Inferior parietal cortex (tissue), 1 donor: Measurements from ENCODE around the gene LRMDA.

Source experiments
- DNase-seq: peaks from one replicate; pipeline ENCODE4 v3.0.0-alpha.2; 2016; ENCODE audit errors: extremely low spot score

The LRMDA gene

DNA sequence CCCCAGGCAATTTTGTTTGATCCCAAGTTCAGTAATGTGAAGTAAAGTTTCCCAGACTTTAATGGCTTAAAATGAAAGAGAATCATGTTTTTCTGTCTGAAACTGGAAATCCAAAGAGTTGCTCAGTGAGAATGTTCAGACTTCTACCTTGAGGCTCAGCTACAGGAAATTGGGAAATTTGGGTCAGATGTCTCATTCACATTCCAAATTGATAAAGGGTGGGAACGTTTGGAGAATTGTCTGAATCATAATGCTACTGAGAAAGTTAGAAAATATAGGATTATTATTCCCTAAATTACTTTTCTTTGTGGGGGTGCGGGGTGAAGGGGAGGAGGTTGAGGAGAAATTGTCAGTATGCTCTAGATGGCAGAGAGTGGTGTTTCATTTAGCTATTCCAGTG, 773.9 kb downstream of the LRMDA start:
- no peak for DNase-seq

DNA sequence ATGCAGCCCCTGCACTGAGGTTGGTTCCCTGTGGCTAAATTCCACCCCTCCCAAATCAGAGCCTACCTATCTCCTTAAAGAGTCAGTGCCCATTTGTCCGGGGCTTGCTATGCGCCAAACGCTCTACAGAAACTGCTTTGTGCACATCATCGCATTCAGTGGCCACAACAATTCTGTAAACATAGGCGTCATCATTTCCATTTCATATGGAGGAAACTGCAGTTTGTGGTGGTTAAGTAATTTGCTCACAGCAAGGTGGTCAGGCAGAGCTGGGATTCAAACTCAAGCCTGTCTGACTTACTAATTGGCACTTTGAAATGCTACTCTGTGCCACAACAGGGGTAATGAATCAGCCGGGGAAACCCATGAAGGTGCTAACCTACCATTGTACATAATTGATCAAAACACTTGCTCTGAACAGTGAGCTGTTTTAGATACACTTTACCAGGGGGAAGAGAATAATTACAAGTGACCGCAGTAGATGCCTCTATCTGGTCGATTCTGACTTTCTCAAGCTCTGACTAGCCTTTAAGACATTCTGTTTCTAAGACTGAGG, 775.5 kb downstream of the LRMDA start:
- DNase-seq: no peak

DNA sequence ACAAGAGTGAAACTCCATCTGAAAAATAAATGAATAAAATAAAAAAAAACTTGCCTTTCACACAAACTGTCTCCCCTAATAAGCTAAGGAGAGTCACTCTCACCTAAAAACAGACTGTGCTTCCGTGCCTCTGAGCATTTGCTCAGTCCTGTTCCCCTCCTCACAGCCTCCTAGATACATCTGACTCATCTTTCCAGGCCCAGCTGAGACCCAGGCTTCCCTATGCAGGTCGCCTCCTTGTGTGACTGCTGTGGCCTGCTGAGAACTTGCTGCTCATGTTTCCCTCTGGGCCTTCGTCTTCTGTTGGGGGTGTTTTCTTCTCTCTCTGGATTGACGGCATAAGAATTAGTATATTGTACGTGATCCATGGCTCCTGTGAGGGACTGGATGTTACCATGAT, 777.7 kb downstream of the LRMDA start:
- no peak for DNase-seq

DNA sequence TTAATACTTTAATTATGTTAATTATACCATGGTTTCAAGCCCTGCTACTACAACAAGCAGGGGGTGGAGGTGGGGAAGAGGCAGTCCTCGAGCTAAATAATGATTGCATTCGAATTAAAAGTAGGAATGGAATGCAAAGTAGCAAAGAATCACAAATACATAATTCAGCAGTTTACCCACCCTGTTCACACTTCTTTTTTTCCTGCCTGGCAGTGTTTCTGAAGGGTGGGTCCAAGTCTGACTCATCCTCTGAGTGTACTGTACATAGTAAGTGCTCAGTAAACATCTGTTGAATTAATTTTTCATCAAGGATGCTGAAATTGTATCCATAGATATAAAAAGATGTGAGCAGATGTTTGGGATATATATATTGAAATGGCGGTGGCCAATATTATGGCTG, 778.8 kb downstream of the LRMDA start:
- DNase-seq: no peak

DNA sequence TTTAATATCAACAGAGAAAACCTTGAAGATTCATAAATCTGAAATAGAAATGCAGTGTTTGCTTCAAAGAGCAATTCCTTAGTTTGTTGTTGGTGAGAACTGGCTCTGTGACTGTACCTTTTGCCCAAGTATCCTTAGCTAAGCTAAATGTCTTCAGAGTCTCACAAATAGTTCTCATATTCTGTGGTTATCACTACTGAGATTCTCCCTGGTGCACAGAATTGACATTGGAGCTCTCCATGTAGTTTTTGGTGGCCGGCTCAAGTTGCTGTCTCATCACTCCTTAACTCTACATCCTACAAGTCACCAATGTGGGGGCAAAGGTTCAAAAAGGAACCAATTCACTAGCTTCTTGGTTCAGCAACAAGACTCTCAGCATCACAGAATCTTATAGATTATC, 780.3 kb downstream of the LRMDA start:
- no peak for DNase-seq

DNA sequence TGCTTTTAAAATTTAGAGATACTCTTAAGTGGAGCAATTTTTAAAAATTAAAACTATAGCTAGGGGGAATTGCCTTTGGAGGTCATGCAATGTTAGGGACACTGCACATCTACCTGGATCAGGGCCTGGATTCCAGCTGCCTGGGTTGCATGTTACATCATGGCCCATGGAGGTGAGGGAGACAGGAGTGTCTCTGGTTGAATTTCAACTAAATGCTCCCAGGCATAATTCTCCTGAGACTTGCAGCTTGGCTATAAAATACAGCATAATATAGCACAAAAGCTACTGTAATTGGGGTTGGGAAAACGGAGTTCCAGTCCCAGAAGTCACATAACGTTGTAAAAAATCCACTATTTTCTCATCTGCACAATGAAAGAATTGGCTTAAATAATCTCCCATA, 782.5 kb downstream of the LRMDA start:
- no peak for DNase-seq

DNA sequence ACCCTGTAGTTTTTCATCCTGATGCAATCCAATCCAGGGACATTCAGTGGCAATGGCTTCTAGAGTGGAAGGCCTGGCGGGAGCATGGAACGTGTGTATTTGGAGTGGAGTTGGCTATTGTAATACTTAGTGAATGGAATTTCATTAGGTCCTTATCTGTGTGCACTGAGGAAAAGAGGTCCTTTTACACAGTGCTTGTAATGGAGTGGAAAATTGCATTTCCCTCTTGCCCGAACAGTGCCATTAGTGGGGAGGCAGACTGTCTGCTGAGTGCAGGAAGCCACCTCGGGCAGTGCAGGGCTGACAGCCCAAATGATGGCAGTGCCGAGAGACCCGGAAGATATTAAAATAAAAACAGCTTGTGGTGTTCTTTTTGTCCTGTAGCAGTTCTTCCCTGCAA, 786.6 kb downstream of the LRMDA start:
- no peak for DNase-seq

DNA sequence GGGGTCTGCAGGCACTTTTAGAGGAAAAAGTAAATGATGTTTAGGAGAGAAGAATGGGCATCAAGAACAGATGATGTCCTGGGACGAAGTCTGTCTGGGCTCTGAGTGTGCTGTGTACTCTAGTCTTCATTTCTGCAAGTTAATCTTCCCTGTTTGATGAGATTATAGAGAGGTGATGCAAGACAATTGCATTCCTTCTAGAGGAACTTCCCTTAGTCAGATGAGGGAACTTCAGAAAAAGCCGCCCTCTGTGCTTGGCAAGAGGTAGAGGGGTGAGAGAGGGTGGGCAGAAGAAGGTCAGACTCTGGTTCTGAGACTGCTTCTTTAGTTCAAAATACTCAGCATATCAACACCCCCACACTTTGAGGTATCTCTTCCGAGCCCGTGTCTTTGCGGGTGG, 797.9 kb downstream of the LRMDA start:
- no peak for DNase-seq

DNA sequence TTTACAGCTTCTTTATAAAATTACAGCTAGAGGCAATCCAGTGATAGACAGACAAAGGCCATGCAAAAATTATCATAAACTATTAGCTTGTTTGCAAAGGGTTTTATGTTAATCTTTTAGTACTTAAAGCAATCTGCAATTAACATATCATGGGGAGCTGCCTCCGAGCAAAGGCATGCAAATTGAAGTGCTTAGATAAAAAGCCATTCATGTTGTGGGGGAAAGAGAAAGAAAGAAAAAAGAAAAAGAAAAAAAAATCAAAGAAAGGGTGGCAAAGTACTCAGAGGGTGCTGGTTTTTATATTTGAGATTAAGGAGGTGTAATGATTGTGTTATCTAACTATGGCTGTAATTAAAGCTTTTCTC, 799.5 kb downstream of the LRMDA start:
- no peak for DNase-seq

DNA sequence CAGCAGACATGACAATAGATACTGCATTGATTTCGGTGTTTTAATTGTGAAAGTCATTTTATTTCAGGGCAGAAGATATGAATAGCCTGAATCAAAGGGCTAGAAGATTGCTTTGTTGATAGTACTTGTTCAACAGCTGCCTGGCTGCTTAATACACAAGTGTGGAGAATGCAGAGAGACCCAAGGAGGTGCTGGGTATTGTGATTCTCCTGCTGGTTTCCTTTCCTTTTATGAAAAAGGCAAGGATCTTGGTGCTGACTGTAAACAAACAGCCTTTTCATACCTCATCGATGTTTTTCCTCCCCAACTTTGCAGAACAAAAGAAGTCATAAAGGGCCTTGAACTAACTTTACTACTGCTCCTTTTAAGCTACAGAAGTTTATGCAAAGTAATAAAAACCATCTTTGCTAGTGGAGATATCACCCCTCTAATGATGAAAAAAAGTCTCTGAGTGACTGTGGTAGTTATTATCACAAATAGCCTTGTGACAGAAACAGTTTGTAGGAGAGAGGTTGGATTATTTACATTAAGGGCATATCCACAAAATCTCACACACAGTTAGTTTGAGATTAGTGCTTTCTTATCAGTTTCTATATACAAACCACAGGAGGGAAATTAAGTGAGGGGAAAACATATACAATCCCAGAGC, 800.0 kb downstream of the LRMDA start:
- DNase-seq: no peak

DNA sequence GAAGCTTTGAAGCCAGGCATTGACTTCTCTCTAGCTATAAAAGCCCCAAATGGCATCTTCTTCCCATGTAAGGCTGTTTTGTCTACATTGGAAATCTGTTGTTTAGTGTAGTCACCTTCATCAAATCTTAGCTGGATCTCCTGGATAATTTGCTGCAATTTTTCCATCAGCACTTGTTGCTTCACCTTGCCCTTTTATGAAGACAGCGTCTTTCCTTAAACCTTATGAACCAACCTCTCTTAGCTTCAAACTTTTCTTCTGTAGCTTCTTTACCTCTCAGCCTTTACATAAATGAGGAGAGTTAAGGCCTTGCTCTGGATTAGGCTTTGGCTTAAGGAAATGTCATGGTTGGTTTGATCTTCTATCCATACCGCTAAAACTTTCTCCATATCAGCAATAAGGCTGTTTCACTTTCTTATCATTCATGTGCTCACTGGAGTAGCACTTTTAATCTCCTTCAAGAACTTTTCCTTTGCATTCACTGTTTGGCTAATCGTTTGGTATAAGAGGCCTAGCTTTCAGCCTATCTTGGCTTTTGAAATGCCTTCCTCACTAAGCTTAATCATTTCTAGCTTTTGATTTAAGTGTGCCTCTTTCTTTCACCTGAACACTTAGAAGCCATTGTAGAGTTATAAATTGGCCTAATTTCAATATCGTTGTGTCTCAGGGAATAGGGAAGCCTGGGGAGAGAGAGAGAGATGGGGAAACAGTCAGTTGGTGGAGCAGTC, 803.2 kb downstream of the LRMDA start:
- no peak for DNase-seq

DNA sequence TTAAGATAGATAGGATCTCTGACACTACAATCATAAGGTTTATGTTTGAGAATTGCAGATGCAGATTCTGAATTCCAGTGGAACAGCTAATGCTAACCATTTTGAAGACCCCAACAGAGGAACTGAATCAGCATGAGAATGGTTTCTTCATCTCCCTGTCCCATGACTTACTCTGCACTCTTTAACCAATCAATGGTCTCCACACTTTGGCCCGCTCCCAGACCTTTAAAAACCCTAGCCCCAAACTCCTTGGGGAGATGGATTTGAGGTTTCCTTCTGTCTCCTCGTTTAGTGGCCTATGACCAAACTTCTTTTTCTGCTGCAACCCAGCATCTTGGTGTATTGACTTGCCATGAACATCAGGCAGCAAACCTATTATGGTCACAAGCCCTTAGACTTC, 804.9 kb downstream of the LRMDA start:
- no peak for DNase-seq

DNA sequence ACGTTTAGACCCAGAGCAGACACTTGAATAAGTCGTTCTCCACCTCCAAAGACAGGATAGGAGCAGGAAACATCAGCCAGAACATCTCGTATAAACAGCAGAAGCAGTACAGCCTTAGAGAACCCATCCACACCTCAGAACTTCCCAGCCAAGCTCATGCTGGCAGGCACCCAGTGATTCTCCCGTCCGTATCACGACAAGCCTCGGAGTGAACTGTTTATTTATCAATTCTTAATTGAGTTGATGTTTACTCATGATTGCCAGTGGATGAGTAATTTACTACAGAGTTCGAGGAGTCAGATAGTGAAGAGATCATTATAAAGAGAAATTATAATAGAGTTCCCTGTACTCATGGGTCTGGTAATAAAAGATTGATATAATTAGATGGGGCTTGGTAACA, 811.5 kb downstream of the LRMDA start:
- DNase-seq: no peak

DNA sequence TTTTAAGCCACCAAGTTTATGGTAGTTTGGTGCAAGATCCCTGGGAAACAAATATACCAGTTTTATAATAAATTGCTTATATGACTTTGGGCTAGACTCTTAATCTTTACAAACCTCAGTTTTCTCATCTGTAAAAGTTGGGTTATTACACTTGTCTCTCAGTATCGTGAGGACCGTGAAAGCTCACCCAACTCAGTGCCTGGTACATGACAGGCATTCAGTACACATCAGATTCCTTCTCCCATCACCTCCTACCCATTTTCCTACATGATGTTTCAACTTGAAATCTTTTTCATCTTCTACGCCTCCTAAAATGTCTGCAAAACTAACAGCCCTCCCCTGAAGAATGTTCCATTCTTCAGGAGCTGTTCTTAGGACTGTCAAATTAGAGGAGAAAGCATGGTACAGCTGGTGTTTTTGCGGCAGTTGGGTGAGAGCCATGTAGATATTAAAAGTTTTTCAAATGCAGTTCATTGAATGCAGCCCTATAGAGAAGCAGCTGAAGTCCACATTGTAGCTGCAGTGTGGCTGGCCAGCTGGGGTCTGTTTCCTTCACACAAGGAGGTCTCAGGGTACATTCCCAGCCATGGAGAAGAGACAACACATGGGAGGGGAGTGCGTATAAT, 812.8 kb downstream of the LRMDA start:
- peak; percentile 38 for DNase-seq

DNA sequence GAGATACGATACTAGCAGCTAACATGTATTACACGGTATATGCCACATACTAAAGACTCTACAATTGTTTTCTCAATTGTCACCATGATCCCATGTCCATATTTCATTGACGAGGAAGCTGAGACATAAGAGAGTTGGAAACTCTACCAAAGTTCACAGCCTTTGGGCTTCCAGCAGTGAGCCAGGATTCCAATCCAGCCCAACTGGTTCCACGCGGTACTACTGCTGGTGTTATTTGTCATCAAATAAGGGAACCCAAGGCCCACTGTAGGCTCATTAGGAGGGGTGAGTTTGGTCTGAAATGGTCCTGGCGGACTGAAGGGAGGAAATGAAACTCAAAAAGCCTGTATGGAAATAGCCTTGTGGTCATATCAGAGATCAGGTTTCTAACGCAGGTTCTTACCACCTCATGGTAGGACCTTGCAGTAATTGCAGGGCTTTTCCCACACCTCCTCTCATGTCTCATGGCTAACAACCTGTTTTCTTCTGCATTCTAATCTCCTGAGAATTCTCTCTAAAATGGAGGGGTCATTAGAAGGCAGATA, 814.6 kb downstream of the LRMDA start:
- DNase-seq: no peak

DNA sequence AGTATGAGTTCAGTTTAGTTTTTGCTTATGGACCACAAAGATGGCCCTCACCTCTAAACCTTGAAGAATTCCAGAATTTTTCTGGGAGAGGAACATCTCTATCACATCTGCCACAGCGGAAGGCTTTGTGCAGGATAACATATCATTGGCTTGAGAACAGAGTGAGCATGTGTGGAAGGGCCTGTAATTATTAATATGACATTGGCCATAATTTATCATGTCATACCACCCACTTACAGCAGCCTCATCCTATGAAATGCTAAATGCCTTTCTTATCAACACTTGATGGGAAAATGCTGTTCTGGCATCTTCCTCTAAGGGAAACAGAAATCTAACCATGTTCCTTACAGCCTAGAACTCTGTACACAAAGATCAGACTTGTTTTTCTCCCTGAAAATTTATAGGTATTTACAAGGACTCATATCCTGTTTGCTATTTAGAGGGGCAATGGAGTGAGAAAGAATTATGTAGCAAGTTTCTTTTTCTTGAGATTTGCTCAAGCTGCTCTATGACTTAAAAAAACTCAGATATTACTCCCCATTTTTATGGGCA, 817.3 kb downstream of the LRMDA start:
- DNase-seq: no peak

DNA sequence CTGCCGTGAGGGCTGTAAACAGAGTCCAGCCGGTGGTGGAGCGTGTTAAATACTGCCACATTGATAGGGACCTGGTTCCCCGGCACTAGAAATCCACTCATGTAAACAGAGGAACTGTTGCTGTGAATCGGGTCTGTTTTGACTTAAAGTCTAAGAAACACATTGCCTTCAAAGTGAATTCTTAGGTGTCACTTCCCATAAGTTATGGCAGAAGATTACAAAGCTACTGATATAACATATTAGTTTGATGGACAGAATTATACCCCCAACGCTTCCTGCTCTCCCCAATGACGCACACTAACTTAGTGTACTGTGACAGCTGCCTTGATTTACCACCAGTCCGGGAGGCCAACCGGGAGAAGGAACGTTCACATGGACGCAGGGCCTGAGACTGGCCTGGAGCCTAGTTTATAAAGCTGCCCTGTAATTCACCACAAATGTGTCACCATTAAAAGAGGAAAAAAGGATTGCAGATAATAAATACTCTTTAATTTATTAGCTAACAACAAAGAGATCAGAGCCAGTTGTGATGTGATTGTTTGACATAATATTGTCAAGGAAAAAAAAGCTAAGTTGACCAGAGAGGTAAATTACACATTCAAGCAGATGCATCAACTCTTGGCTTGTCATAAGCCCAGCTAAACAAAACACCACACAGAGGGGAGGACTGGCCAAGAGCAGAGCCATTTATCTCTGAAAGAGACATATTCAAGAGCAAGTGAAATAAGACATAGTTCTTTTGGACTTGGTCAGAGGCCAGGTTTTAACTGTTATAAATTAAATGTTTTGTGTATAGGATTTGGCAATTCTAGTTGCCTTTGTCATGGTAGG, 820.6 kb downstream of the LRMDA start:
- no peak for DNase-seq

DNA sequence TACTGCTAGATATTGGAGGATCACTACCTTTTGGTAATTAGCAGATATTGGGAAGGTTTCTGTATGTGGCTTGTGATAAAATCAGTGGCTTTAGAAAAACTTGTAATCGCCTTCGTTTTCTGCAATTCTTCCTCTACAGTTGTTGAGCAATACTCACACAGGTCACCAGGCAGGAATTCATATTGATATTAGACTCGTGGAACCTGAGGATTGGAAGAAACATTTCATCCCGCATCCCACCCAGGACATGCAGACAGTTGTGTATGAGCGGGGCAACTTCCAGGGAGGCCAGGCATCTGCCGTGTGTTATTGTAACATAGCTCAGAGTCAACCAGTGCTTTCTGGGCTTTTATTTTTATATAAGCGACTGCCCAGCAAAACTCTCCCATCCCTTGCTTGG, 821.3 kb downstream of the LRMDA start:
- no peak for DNase-seq

DNA sequence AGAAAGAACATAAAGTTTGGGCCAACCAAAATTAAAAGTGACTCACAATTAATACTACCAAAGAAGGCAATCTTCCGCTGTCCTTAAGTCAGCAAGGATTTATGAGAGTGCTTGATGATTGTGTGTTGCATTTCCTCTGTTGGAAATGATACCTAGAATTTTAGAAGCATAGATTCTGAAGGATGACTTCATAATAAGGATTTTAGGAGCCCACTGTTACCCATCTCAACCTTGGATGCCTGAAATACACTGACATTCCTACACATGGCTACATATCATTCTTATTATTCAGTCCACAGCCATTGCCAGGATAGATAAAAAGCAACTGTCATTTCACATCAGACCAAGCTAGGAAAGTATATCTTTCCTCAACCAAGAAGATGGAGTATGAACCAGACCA, 823.8 kb downstream of the LRMDA start:
- DNase-seq: no peak

DNA sequence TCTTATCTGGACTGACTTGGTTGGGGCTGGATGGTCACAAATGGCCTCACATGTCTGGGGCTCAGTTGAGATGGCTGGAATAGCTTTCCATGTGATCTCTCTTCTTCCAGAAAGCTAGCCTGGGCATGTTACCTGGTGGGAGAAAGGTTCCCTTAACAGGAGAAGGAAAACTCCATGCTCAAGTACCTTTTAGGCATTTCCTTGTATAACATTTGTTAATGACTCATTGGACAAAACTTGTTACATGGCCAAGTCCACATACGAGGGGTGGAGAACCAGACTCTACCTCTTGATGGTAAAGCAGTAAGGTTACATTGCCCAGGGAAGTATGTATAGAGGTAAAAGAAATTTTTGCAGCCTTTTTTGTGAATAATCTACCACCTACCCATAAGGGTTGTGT, 826.4 kb downstream of the LRMDA start:
- DNase-seq: no peak

DNA sequence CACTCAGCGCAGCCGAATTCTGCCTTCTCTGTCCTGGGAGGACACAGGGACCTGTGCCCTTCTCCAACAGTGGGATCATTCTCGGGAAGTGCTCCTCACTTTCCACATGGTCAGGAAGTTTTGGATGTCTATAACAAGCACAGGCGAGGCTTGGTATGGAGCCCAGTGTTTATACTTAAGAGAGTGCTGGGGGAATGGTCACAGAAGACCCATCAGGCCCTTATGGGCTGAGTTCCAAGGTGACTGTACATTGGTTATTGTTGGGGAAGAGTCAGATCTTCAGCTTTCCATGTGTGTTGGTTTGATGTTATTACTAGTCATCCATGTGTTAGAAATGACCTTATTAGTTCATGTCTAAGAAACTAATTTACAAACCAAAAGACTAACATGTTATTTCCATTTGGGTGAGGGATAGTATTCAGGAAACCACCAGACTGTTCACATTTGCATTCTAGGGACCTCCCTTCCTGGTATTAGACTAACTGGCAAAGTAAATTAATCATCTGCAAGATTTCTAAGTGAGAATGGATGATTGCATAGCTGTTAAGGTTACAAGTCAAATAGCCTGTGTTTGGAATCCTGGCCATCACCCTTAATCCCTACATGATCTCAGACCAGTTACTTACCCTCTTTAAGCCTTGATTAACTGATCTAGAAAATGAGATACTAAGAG, 834.2 kb downstream of the LRMDA start:
- DNase-seq: no peak
